Islet precursor cell (in vitro differentiated cells): ENCODE measurements around the gene KRT20.

Source experiments
- DNase-seq: peaks from one replicate; pipeline ENCODE4 v3.0.0-alpha.2; 2018

The KRT20 gene

DNA sequence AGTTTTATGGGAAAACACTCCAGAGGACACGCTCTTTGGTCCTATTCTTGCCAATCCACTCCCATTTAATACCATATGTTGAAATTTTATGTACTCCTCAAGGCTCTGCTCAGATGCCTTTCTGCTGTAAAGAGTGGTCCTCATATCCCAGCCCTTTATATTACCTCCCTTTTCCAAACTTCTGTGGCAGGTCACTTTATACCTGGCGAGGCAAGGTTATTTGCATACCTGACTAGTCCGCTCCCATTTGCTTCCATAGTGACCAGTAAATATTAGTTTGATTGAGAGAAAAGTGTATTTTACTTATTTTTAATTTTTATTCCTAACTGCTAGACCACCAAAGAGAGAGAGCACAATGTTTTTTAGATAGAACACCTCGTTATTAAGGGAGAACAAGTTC lies 35.3 kb downstream of the KRT20 start:
- no peak for DNase-seq

DNA sequence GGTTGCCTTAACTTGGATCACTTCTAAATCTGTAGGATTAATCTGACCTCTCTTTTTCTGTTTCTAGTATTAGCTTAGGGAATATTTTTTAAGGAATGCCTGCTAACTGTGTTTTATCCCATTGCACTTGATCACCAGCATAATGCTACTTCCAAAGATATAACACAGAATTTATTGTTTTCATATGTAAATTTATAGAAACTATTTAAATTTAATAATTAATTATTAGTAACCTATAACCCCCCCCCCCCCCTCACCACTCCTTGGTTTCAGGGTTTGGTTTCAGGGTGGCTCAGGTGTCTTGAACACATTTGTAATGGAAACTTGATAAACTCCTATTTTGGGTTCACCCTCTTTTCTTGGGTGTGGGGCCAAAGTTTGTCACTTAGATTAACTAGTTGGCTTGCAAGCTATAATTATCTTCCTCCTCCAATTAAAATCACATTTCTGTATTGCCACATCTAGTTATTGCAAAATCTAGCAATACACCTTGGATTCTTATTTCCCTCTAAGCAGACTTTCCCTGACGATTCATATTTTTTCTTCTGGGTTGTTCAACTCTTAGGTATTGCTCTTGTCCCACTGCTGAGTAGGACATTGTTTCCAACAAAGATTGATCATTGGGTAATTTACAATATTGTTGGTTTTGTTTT lies 36.3 kb downstream of the KRT20 start:
- no peak for DNase-seq

DNA sequence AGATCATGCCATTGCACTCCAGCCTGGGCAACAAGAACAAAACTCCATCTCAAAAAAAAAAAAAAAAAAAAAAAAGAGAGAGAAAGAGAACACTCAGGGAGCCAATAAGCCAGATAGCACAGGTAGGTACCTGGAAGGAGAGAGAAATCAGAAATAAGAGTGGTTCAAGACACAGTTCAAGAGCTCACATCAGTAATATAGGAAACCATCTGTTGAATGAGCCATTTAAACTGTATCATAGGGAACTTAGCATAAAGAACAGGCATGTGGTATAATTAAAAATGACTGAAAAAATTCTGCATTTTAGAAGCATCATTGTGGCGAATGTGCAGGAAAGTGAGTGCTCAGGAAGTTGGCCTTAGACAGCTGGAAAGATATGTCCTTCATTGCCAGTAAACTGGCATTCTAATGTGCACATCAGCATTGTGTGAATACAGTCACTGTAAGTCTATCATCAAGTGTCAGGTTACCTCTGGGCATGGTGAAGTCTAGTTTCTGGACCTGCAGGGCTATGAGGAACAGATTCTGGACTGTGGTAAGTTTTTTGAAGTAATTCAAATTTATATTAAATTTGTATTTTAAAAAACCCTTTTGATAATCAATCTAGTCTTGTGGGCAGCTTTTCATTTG lies 38.4 kb downstream of the KRT20 start:
- no peak for DNase-seq

- no peak for DNase-seq
Measured at GRCh38 chr17:40844671-40845107, 40.4 kb downstream of the KRT20 start.

- DNase-seq, result no peak
Measured at GRCh38 chr17:40843242-40843641, 41.8 kb downstream of the KRT20 start.

DNA sequence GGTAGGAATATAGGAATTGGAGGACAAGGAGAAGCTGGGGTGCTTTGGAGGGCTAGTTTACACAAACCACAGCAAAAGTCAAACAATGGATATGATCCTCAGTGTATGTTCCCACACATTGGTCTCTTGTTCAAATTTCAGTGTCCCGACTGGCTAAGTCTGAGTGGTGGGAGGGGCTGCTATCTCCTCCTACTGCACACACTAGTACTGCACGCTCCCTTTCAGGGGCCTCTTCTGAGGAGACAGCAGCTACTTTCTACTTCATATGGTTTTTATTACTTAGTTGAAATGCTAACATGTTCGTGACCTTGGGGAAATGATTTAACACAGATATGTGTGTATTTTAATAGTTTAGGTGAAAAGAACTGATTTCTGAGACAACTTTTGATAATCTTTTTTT lies 43.8 kb downstream of the KRT20 start:
- DNase-seq, result no peak

- no peak for DNase-seq
Measured at GRCh38 chr17:40839194-40839593, 45.8 kb downstream of the KRT20 start.

DNA sequence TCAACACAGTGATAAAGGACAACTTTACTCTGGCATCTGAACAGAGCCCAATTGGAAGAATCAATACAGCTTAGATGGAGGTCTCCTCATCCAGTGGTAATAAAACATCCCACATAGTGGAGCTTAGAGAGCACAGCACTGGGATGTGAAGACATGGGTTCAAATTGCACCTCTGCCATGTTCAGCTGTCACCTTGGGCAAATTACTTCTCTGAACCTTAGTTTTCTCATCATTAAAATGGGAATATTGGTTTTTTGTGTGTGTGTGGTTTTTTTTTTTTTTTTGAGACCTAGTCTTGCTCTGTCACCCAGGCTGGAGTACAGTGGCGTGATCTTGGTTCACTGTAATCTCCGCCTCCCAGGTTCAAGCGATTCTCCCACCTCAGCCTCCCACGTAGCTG lies 49.0 kb downstream of the KRT20 start:
- no peak for DNase-seq

DNA sequence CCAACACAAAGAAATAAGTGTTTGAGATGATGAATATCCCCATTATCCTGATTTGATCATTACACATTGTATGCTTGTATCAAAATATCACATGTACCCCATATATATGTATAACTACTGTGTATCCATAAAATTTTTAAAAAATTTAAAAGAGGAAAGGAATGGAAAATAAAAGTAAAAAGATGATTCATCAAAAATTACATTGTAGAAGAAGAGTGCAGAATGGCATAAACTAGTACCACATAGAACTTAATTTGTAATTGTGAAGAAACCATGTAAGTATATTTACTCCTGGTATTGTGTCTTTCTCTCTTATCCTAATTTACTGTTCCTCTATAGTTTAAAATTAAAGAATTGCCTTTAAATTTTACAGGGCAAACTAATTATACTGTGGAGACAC lies 51.2 kb downstream of the KRT20 start:
- no peak for DNase-seq

- DNase-seq, result no peak
Measured at GRCh38 chr17:40832840-40833239, 52.2 kb downstream of the KRT20 start.

DNA sequence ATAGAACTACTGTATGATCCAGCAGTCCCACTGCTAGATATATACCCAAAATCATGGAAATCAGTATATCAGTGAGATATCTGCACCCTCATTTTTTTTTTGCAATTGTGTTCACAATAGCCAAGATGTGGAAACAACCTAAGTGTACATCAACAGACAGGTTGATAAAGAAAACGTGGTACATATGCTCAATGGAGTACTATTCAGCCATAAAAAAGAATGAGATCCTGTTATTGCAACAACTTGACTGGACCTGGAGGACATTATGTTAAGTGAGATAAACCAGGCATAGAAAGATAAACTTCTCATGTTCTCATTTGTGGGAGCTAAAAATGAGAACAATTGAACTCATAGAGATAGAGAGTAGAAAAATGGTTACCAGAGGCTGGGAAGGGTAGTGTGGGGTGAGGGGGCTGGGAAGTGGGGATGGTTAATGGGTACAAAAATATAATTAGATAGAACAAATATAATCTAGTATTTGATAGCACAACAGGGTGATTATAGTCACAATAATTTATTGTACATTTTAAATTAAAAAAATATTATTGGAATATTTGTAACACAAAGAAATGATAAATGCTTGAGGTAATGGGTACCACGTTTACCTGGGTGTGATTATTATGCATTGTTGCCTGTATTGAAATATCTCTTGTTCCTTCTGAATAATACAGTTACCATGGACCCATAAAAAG lies 54.8 kb downstream of the KRT20 start:
- DNase-seq, result no peak

- DNase-seq, result no peak
Measured at GRCh38 chr17:40828454-40829044, 56.5 kb downstream of the KRT20 start.

- peak; percentile 57 for DNase-seq
Measured at GRCh38 chr17:40827746-40828453, 57.1 kb downstream of the KRT20 start.
